OCI-LY7 (cell line): Measurements from ENCODE around the gene PILRB.

Experiments used
- EZH2phosphoT487 ChIP-seq: fragments of 200-600 bp; sonication (generic); IDR thresholded peaks from 2 replicates; pipeline ENCODE4 v1.6.1; 2018; ENCODE audit warnings: low read depth, borderline replicate concordance, mild to moderate bottlenecking, mixed run types, antibody characterized with exemption, low read length, moderate library complexity, mixed read lengths
- TF ChIP-seq, protein P1 (sequence below): fragments of 200-600 bp; sonication (generic); conservative IDR thresholded peaks from 2 replicates; pipeline ENCODE4 v1.5.1; 2014; ENCODE audit warnings: mild to moderate bottlenecking, antibody characterized with exemption, low read length, moderate library complexity, mixed read lengths

DNA sequence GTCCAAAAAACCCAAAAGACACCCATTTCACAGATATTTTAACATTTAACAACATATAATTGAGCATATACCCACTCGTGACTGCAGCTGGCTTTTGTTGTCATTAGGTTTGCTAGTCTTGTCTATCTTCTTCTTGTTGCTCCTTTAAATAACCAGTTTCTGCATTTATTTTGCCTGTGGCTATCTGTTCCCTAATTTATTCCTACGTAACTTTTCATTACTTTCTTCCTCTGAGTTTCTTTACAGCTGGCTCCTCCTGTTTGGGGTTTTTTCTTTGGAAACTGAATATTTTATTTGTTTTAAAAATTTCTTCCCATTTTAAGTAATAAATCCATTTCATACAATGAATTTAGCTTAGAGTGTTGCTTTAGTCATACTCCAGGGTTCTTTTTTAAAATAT is 29.8 kb downstream of the PILRB start:
- TF ChIP-seq, protein P1, sequence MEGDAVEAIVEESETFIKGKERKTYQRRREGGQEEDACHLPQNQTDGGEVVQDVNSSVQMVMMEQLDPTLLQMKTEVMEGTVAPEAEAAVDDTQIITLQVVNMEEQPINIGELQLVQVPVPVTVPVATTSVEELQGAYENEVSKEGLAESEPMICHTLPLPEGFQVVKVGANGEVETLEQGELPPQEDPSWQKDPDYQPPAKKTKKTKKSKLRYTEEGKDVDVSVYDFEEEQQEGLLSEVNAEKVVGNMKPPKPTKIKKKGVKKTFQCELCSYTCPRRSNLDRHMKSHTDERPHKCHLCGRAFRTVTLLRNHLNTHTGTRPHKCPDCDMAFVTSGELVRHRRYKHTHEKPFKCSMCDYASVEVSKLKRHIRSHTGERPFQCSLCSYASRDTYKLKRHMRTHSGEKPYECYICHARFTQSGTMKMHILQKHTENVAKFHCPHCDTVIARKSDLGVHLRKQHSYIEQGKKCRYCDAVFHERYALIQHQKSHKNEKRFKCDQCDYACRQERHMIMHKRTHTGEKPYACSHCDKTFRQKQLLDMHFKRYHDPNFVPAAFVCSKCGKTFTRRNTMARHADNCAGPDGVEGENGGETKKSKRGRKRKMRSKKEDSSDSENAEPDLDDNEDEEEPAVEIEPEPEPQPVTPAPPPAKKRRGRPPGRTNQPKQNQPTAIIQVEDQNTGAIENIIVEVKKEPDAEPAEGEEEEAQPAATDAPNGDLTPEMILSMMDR: no peak
- TF ChIP-seq EZH2phosphoT487: no peak
